ENCODE measurements around the gene SNX32.

Gene SNX32

GRCh38 chr11:65872586-65873317 is 39.0 kb downstream of the SNX32 start, which contains the start of gene EFEMP2:
Gene EFEMP2 (minus strand): TSS chr11:65872800. CDS start chr11:65872354, 446 bp downstream.
- Histone ChIP-seq H3K27ac (ENCODE audit: low read depth, low read length) (peak within 1 kb of the TSS; percentile 93), H3K36me3 (ENCODE audit: control insufficient read depth, insufficient read depth, low read length) (peaks cover 5% of the 10 kb centered on the region), H3K27me3 (ENCODE audit: control insufficient read depth, insufficient read depth, low read length) (no peaks in the 10 kb centered on the region), H3K9ac (ENCODE audit: low read length) (peak within 1 kb of the TSS; percentile 80), H3K4me1 (ENCODE audit: control insufficient read depth, insufficient read depth, low read length) (peaks cover 8% of the 10 kb centered on the region), H3K4me3 (ENCODE audit: low read length) (peak within 1 kb of the TSS; percentile 89)

GRCh38 chr11:65873318-65874156 is 39.8 kb downstream of the SNX32 start:
- Histone ChIP-seq H3K27ac (ENCODE audit: low read depth, low read length) (peak overlapping the region; percentile 93), H3K27me3 (ENCODE audit: control insufficient read depth, insufficient read depth, low read length) (no peaks in the 10 kb centered on the region), H3K4me3 (ENCODE audit: low read length) (peak overlapping the region; percentile 89), H3K36me3 (ENCODE audit: control insufficient read depth, insufficient read depth, low read length) (peaks cover 5% of the 10 kb centered on the region), H3K9ac (ENCODE audit: low read length) (peak overlapping the region; percentile 80), H3K4me1 (ENCODE audit: control insufficient read depth, insufficient read depth, low read length) (peaks cover 8% of the 10 kb centered on the region)

GRCh38 chr11:65879617-65880016 is 45.9 kb downstream of the SNX32 start, which contains the start of gene CTSW:
Gene CTSW (plus strand): TSS chr11:65879837. CDS start chr11:65879855, 18 bp downstream.
- Histone ChIP-seq H3K4me3 (ENCODE audit: low read length) (no peak within 1 kb of the TSS), H3K4me1 (ENCODE audit: control insufficient read depth, insufficient read depth, low read length) (no peaks in the 10 kb centered on the region), H3K27me3 (ENCODE audit: control insufficient read depth, insufficient read depth, low read length) (no peaks in the 10 kb centered on the region), H3K27ac (ENCODE audit: low read depth, low read length) (no peak within 1 kb of the TSS), H3K9ac (ENCODE audit: low read length) (no peak within 1 kb of the TSS), H3K36me3 (ENCODE audit: control insufficient read depth, insufficient read depth, low read length) (peaks cover 14% of the 10 kb centered on the region)

- Histone ChIP-seq H3K27ac (ENCODE audit: low read depth, low read length) (no peak overlapping the region), H3K4me1 (ENCODE audit: control insufficient read depth, insufficient read depth, low read length) (no peaks in the 10 kb centered on the region), H3K27me3 (ENCODE audit: control insufficient read depth, insufficient read depth, low read length) (no peaks in the 10 kb centered on the region), H3K9ac (ENCODE audit: low read length) (no peak overlapping the region), H3K4me3 (ENCODE audit: low read length) (no peak overlapping the region), H3K36me3 (ENCODE audit: control insufficient read depth, insufficient read depth, low read length) (peaks cover 14% of the 10 kb centered on the region)
Measured at GRCh38 chr11:65880027-65880426, 46.3 kb downstream of the SNX32 start.

GRCh38 chr11:65880844-65881421 is 47.2 kb downstream of the SNX32 start:
- H3K36me3 ChIP-seq (ENCODE audit: control insufficient read depth, insufficient read depth, low read length): peaks cover 17% of the 10 kb centered on the region
- H3K27ac ChIP-seq (ENCODE audit: low read depth, low read length): no peak overlapping the region
- H3K27me3 ChIP-seq (ENCODE audit: control insufficient read depth, insufficient read depth, low read length): no peaks in the 10 kb centered on the region
- H3K9ac ChIP-seq (ENCODE audit: low read length): no peak overlapping the region
- no peak overlapping the region for H3K4me3 ChIP-seq (ENCODE audit: low read length)
- no peaks in the 10 kb centered on the region for H3K4me1 ChIP-seq (ENCODE audit: control insufficient read depth, insufficient read depth, low read length)

- peaks cover 1% of the 10 kb centered on the region for H3K4me1 ChIP-seq (ENCODE audit: control insufficient read depth, insufficient read depth, low read length)
- no peaks in the 10 kb centered on the region for H3K27me3 ChIP-seq (ENCODE audit: control insufficient read depth, insufficient read depth, low read length)
- no peak overlapping the region for H3K4me3 ChIP-seq (ENCODE audit: low read length)
- H3K9ac ChIP-seq (ENCODE audit: low read length): no peak overlapping the region
- no peak overlapping the region for H3K27ac ChIP-seq (ENCODE audit: low read depth, low read length)
- H3K36me3 ChIP-seq (ENCODE audit: control insufficient read depth, insufficient read depth, low read length): peaks cover 21% of the 10 kb centered on the region
Measured at GRCh38 chr11:65882120-65883057, 48.6 kb downstream of the SNX32 start.

- Histone ChIP-seq H3K27ac (ENCODE audit: low read depth, low read length) (no peak overlapping the region), H3K4me1 (ENCODE audit: control insufficient read depth, insufficient read depth, low read length) (peaks cover 6% of the 10 kb centered on the region), H3K9ac (ENCODE audit: low read length) (no peak overlapping the region), H3K27me3 (ENCODE audit: control insufficient read depth, insufficient read depth, low read length) (no peaks in the 10 kb centered on the region), H3K36me3 (ENCODE audit: control insufficient read depth, insufficient read depth, low read length) (peaks cover 21% of the 10 kb centered on the region), H3K4me3 (ENCODE audit: low read length) (no peak overlapping the region)
Measured at GRCh38 chr11:65883058-65883761, 49.4 kb downstream of the SNX32 start.

- Histone ChIP-seq H3K36me3 (ENCODE audit: control insufficient read depth, insufficient read depth, low read length) (peaks cover 21% of the 10 kb centered on the region), H3K4me3 (ENCODE audit: low read length) (no peak overlapping the region), H3K27me3 (ENCODE audit: control insufficient read depth, insufficient read depth, low read length) (no peaks in the 10 kb centered on the region), H3K4me1 (ENCODE audit: control insufficient read depth, insufficient read depth, low read length) (peaks cover 6% of the 10 kb centered on the region), H3K27ac (ENCODE audit: low read depth, low read length) (no peak overlapping the region), H3K9ac (ENCODE audit: low read length) (no peak overlapping the region)
Measured at GRCh38 chr11:65883786-65884715, 50.3 kb downstream of the SNX32 start.

GRCh38 chr11:65884716-65885092 is 50.9 kb downstream of the SNX32 start:
- H3K9ac ChIP-seq (ENCODE audit: low read length): no peak overlapping the region
- peaks cover 11% of the 10 kb centered on the region for H3K4me1 ChIP-seq (ENCODE audit: control insufficient read depth, insufficient read depth, low read length)
- H3K27me3 ChIP-seq (ENCODE audit: control insufficient read depth, insufficient read depth, low read length): no peaks in the 10 kb centered on the region
- H3K36me3 ChIP-seq (ENCODE audit: control insufficient read depth, insufficient read depth, low read length): peaks cover 21% of the 10 kb centered on the region
- no peak overlapping the region for H3K4me3 ChIP-seq (ENCODE audit: low read length)
- H3K27ac ChIP-seq (ENCODE audit: low read depth, low read length): no peak overlapping the region

GRCh38 chr11:65885231-65885630 is 51.5 kb downstream of the SNX32 start:
- peaks cover 21% of the 10 kb centered on the region for H3K36me3 ChIP-seq (ENCODE audit: control insufficient read depth, insufficient read depth, low read length)
- H3K9ac ChIP-seq (ENCODE audit: low read length): no peak overlapping the region
- H3K4me3 ChIP-seq (ENCODE audit: low read length): no peak overlapping the region
- H3K4me1 ChIP-seq (ENCODE audit: control insufficient read depth, insufficient read depth, low read length): peaks cover 16% of the 10 kb centered on the region
- no peaks in the 10 kb centered on the region for H3K27me3 ChIP-seq (ENCODE audit: control insufficient read depth, insufficient read depth, low read length)
- no peak overlapping the region for H3K27ac ChIP-seq (ENCODE audit: low read depth, low read length)
